Panc1 (cell line): ENCODE results near the gene GPR87. TPM values are rescaled to one million over a fixed set of nuclear protein-coding genes. Genes with fewer than 3 reads are reported as not detected.

Experiments
- ATAC-seq: fragments of 200-7000 bp; cut with Tn5 transposase; 2 replicates; pipeline ENCODE4 v1.9.1; 2020; ENCODE audit warnings: mild to moderate bottlenecking, moderate library complexity
- BruUV-seq: library from RNA; stranded (reverse); fragments of 400-500 nt; replicated peaks from 2 replicates; lab custom pipeline; 2021; lab: Mats Ljungman, UMichigan
- CTCF ChIA-PET: fragments of 300-600 bp; sonication (Branson Sonifier 250); formaldehyde crosslinking; loops from one replicate; lab custom pipeline; 2022; ENCODE audit warnings: antibody characterized with exemption; lab: Charles Lee
- POLR2A ChIA-PET: fragments of 300-600 bp; sonication (Branson Sonifier 250); formaldehyde crosslinking; loops from one replicate; lab custom pipeline; 2022; ENCODE audit warnings: antibody characterized with exemption; lab: Charles Lee
- DNase-seq: peaks from one replicate; pipeline ENCODE4 v3.0.0-alpha.2; 2010; ENCODE audit warnings: low read depth, low spot score
- H3K27ac ChIP-seq: 2 replicates; pipeline ENCODE4 v1.5.1; 2011; ENCODE audit warnings: mild to moderate bottlenecking, low read length, inconsistent platforms
- H3K27me3 ChIP-seq: fragments of 200-500 bp; sonication (Bioruptor generic); 2 replicates; pipeline ENCODE4 v1.6.0; 2014; ENCODE audit warnings: low read length, inconsistent platforms; ENCODE audit not compliant: control insufficient read depth, insufficient read depth
- H3K36me3 ChIP-seq: fragments of 200-500 bp; sonication (Bioruptor generic); 2 replicates; pipeline ENCODE4 v1.5.1; 2014; ENCODE audit warnings: inconsistent platforms, mild to moderate bottlenecking, low read length, moderate library complexity; ENCODE audit not compliant: control insufficient read depth, insufficient read depth
- H3K4me1 ChIP-seq: 2 replicates; pipeline ENCODE4 v1.5.1; 2011; ENCODE audit warnings: inconsistent platforms, mild to moderate bottlenecking, low read length, moderate library complexity; ENCODE audit not compliant: control insufficient read depth, insufficient read depth
- H3K4me3 ChIP-seq, 2 experiments: 2 replicates each; pipeline ENCODE4 v1.5.1; 2011 to 2012; ENCODE audit warnings: low read depth in 2 of 2, low read length in 2 of 2, mild to moderate bottlenecking in 2 of 2, inconsistent platforms in 1 of 2, moderate library complexity in 1 of 2
- H3K9me3 ChIP-seq: fragments of 200-500 bp; sonication (Bioruptor generic); 2 replicates; pipeline ENCODE4 v1.5.1; 2014; ENCODE audit warnings: low read depth, mild to moderate bottlenecking, inconsistent platforms, low read length, moderate library complexity; ENCODE audit not compliant: control insufficient read depth, insufficient read depth
- POLR2AphosphoS5 ChIP-seq: IDR thresholded peaks from 2 replicates; pipeline ENCODE4 v1.6.1; 2012; ENCODE audit warnings: mild to moderate bottlenecking, low read depth, low read length, moderate library complexity
- REST ChIP-seq, 2 experiments: IDR thresholded peaks; 2 replicates each; pipeline ENCODE4 v1.6.1; 2011 to 2012; ENCODE audit warnings: low read depth in 2 of 2, control low read depth in 1 of 2, low read length in 1 of 2, mild to moderate bottlenecking in 1 of 2, moderate library complexity in 1 of 2; ENCODE audit not compliant: insufficient read depth in 1 of 2
- SIN3A ChIP-seq: IDR thresholded peaks from 2 replicates; pipeline ENCODE4 v1.6.1; 2012; ENCODE audit warnings: low read depth, mild to moderate bottlenecking, low read length, moderate library complexity, borderline replicate concordance; ENCODE audit not compliant: insufficient read depth
- TCF7L2 ChIP-seq: IDR thresholded peaks from 2 replicates; pipeline ENCODE4 v1.6.1; 2011; ENCODE audit warnings: mild to moderate bottlenecking, low read depth, low read length, inconsistent platforms
- in situ Hi-C: cut with HindIII; loops from 2 replicates; pipeline ENCODE4 v1.10.0; 2016; ENCODE audit warnings: low sequenced_read_pairs, low pct_unique_long_range_greater_than_20kb
- intact Hi-C: fragments of 100-400 bp; cut with micrococcal nuclease; formaldehyde crosslinking; loops from one replicate; pipeline ENCODE4 v1.10.0; 2022; ENCODE audit not compliant: unreplicated experiment
- total RNA-seq: library from RNA; stranded (reverse); gene quantifications from one replicate; pipeline ENCODE4 v1.2.1, GENCODE V29; 2021; ENCODE audit not compliant: unreplicated experiment
- TF ChIP-seq, protein P1 (sequence below): fragments of 450-650 bp; IDR thresholded peaks from 2 replicates; pipeline ENCODE4 v1.5.1; 2017; ENCODE audit warnings: mild to moderate bottlenecking

The GPR87 gene
- total RNA-seq, 1 experiment from 2014 or later = not detected

DNA sequence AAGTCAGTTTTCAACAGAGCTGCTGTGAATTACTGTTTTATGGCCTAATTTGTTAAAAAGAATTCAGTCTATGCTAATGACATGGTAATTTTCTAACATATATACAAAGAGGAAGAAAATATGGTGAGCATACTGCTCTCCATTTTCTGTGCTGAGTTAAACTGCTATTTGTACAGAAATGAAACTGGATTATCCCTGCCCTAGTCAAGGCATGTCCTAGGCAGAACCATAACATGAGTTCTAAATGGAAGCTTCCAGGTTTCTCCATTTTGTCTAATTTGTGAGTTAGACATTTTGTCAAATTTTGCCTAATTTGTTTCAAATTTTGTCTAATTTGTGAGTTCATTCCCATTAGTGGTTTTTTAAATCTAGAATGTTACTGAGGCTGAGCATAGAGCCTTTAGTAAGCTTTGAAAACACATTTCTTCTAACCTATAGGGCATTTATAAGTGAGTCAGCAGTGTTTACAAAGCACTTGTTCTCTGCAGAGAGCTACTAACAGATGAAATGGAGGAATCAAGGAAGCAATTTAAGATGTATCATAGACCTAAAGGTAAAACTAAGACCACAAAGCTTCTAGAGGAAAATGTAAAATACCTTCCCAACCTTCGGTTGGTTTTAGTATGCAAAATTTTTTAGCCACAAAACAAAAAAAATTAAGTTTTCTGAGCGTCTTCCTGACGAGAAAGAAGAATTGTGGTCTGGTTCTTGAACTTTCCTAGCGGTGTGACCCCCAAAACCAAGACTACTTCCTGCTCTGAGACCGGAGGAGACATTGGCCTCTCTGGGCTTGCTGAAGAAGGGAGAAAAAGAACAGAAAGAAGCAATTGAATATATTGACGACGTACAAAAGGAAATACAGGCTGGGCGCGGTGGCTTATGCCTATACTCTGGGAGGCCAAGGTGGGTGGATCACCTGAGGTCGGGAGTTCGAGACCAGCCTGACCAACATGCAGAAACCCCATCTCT is 48.1 kb downstream of the GPR87 start:
- TF ChIP-seq, protein P1, sequence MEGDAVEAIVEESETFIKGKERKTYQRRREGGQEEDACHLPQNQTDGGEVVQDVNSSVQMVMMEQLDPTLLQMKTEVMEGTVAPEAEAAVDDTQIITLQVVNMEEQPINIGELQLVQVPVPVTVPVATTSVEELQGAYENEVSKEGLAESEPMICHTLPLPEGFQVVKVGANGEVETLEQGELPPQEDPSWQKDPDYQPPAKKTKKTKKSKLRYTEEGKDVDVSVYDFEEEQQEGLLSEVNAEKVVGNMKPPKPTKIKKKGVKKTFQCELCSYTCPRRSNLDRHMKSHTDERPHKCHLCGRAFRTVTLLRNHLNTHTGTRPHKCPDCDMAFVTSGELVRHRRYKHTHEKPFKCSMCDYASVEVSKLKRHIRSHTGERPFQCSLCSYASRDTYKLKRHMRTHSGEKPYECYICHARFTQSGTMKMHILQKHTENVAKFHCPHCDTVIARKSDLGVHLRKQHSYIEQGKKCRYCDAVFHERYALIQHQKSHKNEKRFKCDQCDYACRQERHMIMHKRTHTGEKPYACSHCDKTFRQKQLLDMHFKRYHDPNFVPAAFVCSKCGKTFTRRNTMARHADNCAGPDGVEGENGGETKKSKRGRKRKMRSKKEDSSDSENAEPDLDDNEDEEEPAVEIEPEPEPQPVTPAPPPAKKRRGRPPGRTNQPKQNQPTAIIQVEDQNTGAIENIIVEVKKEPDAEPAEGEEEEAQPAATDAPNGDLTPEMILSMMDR = no peak
- TF ChIP-seq TCF7L2 (no peak), POLR2AphosphoS5 (no peak), REST (IDR thresholded peaks at IDR 0.05; ENCODE audit: insufficient read depth in 1 of 2, low read depth in 2 of 2, low read length in 1 of 2) (no peak)
- ChIA-PET POLR2A (interaction anchor here (0.6 kb wide), 1 partner anchor 11 kb away, joined by 6 read pairs; no protein-coding TSS in a partner anchor), CTCF (no interaction called here)
- no peaks in the 10 kb centered on the region for H3K9me3 ChIP-seq
- DNase-seq (no peak), ATAC-seq (no peak)
- in situ Hi-C loops = no loop called here
- peaks cover 4% of the 10 kb centered on the region; the same call in 1 of the 2 replicates for H3K27me3 ChIP-seq
- no peaks in the 10 kb centered on the region; the same call in 1 of the 2 replicates for H3K36me3 ChIP-seq
- no TSS peak for BruUV-seq
- no peak overlapping the region for H3K4me3 ChIP-seq
- intact Hi-C loops = no loop called here
- no peaks in the 10 kb centered on the region for H3K4me1 ChIP-seq
- H3K27ac ChIP-seq = no peak overlapping the region

GRCh38 chr3:151267066-151267465 is 49.6 kb downstream of the GPR87 start:
- H3K27me3 ChIP-seq = peaks cover 4% of the 10 kb centered on the region; the same call in 1 of the 2 replicates
- CTCF ChIA-PET = no interaction called here
- in situ Hi-C loops = no loop called here
- POLR2A ChIA-PET = no interaction called here
- DNase-seq (no peak), ATAC-seq (no peak)
- intact Hi-C loops = no loop called here
- no peaks in the 10 kb centered on the region for H3K9me3 ChIP-seq
- no TSS peak for BruUV-seq
- H3K36me3 ChIP-seq = no peaks in the 10 kb centered on the region; the same call in 1 of the 2 replicates
- no peaks in the 10 kb centered on the region for H3K4me1 ChIP-seq
- H3K27ac ChIP-seq = no peak overlapping the region
- no peak overlapping the region for H3K4me3 ChIP-seq
- TF ChIP-seq REST (IDR thresholded peaks at IDR 0.05; ENCODE audit: insufficient read depth in 1 of 2, low read depth in 2 of 2, low read length in 1 of 2) (no peak), TCF7L2 (no peak), SIN3A (no peak), POLR2AphosphoS5 (no peak)
- TF ChIP-seq, protein P1 = no peak
